HG02610 (cell line): ENCODE data around the gene MPL.

Experiments
- ATAC-seq: cut with Tn5 transposase; IDR thresholded peaks from one replicate; pipeline ENCODE4 v1.9.1; 2021; ENCODE audit warnings: mild to moderate bottlenecking, moderate library complexity; ENCODE audit not compliant: unreplicated experiment

MPL gene

DNA sequence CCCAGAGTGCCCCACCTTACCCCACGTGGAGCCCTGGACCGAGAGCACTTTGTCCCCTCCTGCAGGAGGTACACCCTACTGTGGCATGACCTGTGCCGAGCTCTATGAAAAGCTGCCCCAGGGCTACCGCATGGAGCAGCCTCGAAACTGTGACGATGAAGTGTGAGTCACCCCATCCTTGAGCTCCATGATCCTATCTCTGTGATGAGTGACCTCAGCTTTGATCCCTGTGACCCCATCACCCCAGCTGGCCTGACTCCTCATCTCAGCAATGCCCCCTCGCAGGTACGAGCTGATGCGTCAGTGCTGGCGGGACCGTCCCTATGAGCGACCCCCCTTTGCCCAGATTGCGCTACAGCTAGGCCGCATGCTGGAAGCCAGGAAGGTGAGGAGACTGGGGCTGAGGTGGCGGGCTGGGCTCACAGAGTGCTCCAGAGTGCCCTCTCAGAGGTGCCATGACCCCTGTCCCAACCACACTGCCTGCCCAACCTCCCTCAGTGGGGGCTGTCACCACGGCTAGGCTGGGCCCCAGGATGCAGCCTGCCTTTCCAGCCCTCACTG is 16.2 kb upstream of the MPL start:
- no peak for ATAC-seq

DNA sequence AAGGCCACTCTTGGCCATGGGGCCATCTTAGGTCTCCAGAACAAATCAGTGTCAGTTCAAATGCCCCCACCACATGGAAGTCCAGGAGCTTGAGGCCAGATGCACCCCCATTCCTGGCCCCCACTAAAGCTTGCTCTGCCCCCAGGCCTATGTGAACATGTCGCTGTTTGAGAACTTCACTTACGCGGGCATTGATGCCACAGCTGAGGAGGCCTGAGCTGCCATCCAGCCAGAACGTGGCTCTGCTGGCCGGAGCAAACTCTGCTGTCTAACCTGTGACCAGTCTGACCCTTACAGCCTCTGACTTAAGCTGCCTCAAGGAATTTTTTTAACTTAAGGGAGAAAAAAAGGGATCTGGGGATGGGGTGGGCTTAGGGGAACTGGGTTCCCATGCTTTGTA is 15.1 kb upstream of the MPL start:
- no peak for ATAC-seq

DNA sequence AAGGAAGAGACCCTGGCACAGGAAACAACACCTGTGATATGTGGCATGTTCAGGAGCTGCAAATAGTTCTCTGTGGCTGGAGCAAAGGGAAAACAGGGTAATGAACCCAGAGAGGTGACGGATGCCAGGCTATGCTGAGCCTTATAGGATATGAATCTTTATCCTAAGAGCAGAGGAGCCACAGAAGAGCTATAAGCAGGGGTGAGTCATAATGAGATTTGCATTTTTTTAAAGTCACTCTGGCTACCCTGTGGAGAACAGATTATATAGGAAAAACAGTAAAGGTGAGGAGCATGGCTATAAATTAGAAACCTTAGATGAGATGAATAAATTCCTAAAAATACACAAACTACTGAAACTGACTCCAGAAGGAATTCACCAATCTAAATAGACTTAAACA is 12.8 kb upstream of the MPL start:
- no peak for ATAC-seq

- ATAC-seq = no peak
Measured at GRCh38 chr1:43325381-43325780, 12.2 kb upstream of the MPL start.

DNA sequence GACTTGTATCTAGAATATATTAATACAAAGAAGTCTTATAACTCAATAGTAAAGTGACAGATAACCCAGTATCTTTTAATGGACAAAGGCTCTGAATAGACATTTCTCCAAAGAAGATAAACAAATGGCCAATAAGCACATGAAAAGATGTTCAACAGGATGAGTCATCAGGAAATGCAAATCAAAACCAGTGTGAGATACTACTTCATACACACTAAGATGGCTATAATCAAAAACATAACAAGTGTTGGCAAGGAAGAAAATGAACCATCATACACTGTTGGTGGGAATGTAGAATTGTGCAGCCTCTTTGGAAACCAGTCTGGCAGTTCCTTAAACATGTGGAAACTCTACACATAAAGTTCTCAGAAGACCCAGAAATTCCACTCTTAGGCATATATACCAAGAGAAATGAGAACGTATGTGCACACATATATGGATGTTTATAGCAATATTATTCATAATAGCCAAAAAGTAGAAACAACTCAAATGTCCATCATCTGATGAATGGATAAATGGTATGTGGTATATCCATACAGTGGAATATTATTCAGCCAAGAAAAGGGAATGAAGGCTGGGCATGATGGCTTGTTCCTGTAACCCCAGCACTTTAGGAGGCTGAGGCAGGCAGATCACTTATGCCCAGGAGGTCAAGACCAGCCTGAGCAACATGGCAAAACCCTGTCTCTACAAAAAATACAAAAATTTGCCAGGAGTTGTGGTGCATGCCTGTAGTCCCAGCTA is 9.9 kb upstream of the MPL start:
- no peak for ATAC-seq

GRCh38 chr1:43329995-43330751 is 7.4 kb upstream of the MPL start:
- peak; percentile 76 for ATAC-seq

- ATAC-seq = no peak
Measured at GRCh38 chr1:43331688-43332087, 5.9 kb upstream of the MPL start.

GRCh38 chr1:43334453-43335205 is 3.0 kb upstream of the MPL start:
- ATAC-seq = no peak

DNA sequence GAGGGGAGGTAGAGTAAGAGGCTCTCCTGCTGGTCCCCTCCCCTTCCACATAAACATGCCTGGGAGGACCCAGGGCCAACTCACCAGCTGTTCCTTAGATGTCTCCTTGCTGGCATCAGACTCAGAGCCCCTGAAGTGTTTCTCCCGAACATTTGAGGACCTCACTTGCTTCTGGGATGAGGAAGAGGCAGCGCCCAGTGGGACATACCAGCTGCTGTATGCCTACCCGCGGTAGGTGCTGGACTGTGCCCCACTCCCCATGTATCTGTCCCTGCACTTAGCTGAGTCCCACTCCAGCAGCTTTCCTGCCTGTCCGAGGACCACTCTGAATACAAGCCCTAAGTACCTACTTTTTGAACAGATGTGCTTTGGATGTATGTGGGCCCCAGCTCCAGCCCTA is 383 bp downstream of the MPL start:
- no peak for ATAC-seq

DNA sequence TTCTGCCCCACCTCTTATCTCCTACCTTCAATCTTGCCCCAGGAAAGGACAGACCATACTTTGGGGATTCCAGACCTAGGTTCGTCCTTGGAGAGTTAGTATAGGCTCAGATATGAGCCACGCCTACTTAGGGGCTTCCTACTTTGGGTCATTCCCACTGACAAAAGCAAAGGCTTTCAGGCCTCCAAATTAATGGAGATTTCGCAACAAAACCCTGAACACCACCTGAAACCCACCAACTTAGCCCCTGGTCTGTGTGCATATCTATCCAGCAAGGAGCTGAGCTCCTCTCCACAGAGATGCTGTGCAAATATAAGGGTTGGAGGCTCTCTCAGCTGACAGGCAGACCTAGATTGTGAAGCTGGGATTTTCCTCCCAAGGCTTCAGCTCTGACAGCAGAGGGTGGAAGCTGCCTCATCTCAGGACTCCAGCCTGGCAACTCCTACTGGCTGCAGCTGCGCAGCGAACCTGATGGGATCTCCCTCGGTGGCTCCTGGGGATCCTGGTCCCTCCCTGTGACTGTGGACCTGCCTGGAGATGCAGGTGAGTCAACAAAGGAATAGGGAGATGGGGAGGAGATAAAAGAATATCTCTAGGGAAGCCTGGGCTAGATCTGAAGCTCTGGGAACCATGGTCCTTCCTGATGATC is 2.1 kb downstream of the MPL start:
- no peak for ATAC-seq

GRCh38 chr1:43340559-43340958 is 2.9 kb downstream of the MPL start:
- no peak for ATAC-seq

GRCh38 chr1:43344267-43344850 is 6.7 kb downstream of the MPL start:
- ATAC-seq = no peak

GRCh38 chr1:43345120-43345519 is 7.5 kb downstream of the MPL start:
- no peak for ATAC-seq

DNA sequence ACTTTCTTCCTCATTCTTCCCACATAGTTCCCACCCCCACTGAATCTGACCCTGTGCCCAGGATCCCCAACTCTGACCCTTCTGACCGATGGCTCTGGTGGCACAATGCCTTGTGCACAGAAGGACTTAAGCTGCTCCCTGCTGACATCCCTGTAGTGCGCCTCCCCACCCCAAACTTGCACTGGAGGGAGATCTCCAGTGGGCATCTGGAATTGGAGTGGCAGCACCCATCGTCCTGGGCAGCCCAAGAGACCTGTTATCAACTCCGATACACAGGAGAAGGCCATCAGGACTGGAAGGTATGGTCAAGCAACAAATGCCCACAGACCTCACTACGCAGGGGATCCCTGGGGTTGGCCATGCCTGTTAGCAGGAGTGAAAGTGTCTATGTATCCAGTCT is 9.0 kb downstream of the MPL start:
- ATAC-seq = no peak

DNA sequence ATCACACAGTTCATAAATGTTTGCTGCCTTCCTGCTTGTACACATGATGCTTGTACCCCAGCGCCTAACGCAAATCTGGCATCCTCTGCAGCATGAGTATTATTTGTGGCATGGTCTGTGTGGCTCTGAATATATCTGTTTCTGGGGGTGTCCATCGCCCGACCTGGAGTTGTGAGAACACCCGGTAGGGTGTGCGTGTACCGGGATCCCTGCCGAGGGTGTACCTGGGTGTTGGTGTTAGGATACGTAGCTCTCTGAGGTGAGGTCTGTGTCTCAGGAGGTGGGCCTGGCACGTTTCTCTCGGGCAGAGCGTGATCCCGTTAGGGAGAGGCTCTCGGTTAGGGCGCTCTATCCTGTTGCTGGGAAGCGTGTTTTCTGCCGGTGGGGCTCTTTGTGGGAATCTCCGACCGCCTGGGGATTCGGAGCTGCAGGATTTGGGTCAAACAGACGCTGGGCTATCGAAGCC is 10.8 kb downstream of the MPL start:
- no peak for ATAC-seq

DNA sequence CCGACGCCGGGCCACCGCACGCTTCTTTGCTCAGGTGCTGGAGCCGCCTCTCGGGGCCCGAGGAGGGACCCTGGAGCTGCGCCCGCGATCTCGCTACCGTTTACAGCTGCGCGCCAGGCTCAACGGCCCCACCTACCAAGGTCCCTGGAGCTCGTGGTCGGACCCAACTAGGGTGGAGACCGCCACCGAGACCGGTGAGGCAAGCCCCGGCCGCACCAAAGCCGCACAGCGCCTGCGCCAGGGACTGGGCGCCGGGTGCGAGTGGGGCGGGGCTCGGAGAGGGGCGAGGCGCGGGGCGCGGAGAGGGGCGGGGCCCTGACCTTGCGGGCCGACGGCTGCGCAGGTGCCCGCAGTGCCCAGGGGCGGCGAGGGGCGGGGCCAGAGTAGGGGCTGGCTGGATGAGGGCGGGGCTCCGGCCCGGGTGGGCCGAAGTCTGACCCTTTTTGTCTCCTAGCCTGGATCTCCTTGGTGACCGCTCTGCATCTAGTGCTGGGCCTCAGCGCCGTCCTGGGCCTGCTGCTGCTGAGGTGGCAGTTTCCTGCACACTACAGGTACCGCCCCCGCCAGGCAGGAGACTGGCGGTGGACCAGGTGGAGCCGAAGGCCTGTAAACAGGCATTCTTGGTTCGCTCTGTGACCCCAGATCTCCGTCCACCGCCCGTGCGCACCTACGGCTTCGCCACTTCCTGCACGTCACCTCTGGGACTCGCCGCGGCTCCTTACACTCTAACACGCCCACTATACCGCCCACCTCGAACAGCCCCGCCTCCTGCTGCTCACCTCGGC is 11.4 kb downstream of the MPL start:
- peak; percentile 65 for ATAC-seq

DNA sequence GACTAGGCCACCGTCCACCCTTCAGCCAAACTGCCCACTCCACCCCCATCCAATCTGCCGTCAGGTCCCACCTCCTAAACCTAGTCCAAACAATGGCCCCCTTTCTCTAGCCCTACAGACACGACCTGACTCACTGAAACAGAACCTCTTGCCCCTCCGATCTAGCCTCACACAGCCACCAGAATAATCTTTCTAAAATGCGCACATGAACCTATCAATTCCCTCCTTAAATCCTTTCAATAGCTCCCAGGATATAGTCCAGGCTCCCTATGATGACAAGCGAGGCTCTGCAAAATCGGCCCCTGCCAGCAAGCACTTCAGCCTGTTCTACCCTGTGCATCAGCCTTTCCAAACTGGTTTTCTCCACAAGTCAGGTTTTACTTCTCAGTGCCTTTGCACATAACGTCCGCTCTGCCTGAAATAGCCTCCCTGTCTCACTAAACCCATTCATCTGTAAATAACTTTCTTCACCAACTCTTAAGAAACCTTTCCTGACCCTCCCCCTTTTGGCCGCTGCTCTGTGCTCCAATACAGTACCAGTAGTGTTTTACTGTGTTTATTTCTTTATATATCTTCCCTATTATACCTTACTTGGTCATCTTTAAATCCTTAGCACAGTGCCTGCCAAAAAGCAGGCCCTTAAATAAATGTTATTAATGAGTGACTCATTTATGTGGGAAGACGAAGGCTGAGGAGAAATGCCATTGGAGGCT is 12.1 kb downstream of the MPL start:
- no peak for ATAC-seq

DNA sequence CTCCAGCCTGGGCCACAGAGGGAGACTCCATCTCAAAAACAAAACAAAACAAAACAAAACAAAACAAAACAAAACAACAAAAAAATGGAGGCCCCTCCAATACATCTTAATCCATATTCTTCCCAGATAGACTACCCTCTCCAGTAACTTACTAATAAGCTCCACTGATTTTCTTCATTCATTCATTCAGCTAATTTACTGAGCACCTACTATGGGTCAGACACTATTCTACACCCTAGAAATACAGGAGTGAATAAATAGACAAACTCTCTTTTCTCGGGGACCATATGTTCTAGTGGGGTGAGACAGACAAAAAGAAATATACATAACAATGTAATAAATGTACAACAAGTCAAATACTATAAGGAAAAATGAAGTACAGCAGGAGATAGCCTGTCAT is 13.4 kb downstream of the MPL start:
- no peak for ATAC-seq
